Measurements from ENCODE around the gene PPM1A.

The PPM1A gene

DNA sequence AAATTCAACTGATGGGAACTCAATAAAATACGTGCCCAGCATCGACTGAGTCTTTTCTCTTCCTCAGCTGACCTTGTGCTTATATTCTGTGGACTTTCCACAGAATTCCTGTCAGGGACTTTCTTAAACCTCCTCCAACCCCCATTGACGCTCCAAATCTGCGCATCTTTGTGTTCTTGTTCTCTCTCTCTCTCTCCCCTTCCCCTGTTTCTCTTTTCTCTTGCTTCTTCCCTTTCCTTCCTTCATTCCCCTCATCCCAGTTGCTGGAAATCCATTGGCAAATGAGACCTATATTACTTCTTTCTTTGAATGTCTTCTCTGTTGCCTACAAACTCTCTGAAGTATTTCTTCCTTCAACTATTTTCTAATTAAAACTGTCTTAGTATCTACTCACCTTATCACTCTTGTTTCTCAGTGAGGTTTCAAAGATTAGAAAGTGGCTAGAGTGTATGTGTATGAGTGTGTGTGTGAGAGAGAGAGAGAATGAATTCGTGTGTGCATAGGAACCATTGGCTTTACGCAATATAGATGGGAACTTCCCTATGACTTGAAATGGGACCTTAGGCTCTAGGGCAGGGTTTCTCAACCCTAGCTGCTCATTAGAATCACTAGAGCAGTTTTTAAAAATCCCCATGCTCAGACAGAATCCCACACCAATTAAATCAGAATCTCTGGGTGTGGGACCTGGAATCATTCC lies 42.0 kb upstream of the PPM1A start:
- no peaks in the 10 kb centered on the region for H3K27me3 ChIP-seq
- no peaks in the 10 kb centered on the region for H3K36me3 ChIP-seq
- no peak overlapping the region for H3K4me3 ChIP-seq (ENCODE audit: low read depth, low read length)
- TF ChIP-seq, protein P1, sequence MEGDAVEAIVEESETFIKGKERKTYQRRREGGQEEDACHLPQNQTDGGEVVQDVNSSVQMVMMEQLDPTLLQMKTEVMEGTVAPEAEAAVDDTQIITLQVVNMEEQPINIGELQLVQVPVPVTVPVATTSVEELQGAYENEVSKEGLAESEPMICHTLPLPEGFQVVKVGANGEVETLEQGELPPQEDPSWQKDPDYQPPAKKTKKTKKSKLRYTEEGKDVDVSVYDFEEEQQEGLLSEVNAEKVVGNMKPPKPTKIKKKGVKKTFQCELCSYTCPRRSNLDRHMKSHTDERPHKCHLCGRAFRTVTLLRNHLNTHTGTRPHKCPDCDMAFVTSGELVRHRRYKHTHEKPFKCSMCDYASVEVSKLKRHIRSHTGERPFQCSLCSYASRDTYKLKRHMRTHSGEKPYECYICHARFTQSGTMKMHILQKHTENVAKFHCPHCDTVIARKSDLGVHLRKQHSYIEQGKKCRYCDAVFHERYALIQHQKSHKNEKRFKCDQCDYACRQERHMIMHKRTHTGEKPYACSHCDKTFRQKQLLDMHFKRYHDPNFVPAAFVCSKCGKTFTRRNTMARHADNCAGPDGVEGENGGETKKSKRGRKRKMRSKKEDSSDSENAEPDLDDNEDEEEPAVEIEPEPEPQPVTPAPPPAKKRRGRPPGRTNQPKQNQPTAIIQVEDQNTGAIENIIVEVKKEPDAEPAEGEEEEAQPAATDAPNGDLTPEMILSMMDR (IDR thresholded peaks at IDR 0.05; ENCODE audit: low read depth, low read length) = no peak
- H3K4me1 ChIP-seq = peaks cover 3% of the 10 kb centered on the region; the same call in 1 of the 2 replicates
- no peak for DNase-seq
- H3K9me3 ChIP-seq = no peaks in the 10 kb centered on the region

DNA sequence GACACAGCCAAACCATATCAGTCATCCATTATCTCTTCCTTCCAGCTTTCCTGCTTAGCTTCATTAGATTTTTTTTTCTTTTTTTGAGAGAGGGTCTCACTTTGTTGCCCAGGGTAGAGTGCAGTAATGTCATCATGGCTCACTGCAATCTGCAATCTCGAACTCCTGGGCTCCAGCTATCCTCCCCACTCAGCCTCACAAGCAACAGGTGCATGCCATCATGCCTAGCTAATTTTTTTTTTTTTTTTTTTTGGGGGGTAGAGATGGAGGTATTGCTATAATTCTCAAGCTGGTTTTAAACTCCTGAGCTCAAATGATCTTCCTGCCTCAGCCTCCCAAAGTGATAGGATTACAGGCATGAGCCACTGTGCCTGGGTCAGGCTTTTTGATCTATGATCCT lies 38.3 kb upstream of the PPM1A start:
- DNase-seq = no peak
- TF ChIP-seq, protein P1 (IDR thresholded peaks at IDR 0.05; ENCODE audit: low read depth, low read length) = no peak
- Histone ChIP-seq H3K4me3 (ENCODE audit: low read depth, low read length) (no peak overlapping the region), H3K36me3 (no peaks in the 10 kb centered on the region), H3K4me1 (no peaks in the 10 kb centered on the region; the same call in 1 of the 2 replicates), H3K9me3 (no peaks in the 10 kb centered on the region), H3K27me3 (no peaks in the 10 kb centered on the region)

DNA sequence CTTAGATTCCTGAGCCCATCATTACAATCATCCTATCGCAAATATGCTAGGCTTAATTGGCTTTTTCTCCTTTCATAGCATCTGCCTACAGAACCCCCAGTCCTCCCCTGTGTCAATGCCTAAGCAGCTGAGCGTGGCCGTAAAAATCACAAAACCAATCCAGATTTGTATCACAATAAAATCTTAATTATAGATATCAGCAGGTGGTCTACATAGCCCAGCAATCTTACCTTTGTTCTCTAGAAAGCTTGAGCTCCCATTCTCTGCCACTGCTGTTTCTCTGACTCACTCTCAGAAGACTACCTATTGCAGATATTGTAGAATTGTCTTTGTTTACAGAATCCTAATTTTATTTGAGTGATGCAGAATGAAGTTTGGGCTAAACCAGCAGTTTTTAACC lies 37.9 kb upstream of the PPM1A start:
- Histone ChIP-seq H3K4me3 (ENCODE audit: low read depth, low read length) (no peak overlapping the region), H3K9me3 (no peaks in the 10 kb centered on the region), H3K27me3 (no peaks in the 10 kb centered on the region), H3K36me3 (no peaks in the 10 kb centered on the region), H3K4me1 (no peaks in the 10 kb centered on the region; the same call in 1 of the 2 replicates)
- no peak for DNase-seq
- TF ChIP-seq, protein P1 (IDR thresholded peaks at IDR 0.05; ENCODE audit: low read depth, low read length) = no peak

DNA sequence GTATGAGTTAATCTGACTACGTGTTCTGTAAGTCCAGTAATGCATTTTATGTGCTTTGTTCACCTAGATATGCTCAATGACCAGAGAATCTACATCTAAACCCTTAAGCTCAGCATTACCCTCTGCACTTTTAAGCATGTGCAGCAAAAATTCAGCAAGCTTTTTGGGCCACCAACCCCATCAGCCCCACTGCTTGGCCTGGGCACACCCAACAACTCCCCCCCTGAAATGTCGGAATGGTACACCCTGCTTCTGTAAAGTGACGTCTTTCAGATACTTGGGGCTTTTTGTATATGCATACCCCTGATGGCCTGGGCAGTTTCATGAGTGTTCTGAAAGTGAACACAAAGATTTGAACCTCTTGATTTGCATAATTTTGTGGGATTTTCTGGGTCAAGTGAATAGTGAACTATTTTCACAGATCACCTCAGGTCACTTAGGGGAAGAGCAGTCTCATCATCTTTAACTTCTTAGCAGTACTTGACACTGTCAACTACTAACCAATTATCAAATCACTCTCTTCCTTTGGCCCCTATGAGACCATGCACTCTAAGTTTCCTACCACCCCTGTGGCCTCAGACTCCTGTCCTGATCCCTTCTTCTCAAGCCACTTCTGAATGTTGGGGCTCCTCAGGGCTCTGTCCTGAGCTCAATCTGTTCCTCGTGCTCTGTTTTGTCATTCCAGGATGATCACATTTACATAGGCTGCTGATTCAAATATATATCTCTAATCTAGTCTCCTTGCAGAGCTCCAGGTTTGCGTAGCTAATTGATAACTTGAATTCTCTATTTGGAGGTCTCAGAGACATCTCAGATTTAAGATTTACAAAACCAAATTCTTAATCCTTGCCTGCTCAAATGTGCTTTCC lies 36.3 kb upstream of the PPM1A start:
- TF ChIP-seq, protein P1 (IDR thresholded peaks at IDR 0.05; ENCODE audit: low read depth, low read length) = no peak
- Histone ChIP-seq H3K9me3 (no peaks in the 10 kb centered on the region), H3K27me3 (no peaks in the 10 kb centered on the region), H3K36me3 (no peaks in the 10 kb centered on the region), H3K4me1 (no peaks in the 10 kb centered on the region; the same call in 1 of the 2 replicates), H3K4me3 (ENCODE audit: low read depth, low read length) (no peak overlapping the region)
- DNase-seq = no peak

DNA sequence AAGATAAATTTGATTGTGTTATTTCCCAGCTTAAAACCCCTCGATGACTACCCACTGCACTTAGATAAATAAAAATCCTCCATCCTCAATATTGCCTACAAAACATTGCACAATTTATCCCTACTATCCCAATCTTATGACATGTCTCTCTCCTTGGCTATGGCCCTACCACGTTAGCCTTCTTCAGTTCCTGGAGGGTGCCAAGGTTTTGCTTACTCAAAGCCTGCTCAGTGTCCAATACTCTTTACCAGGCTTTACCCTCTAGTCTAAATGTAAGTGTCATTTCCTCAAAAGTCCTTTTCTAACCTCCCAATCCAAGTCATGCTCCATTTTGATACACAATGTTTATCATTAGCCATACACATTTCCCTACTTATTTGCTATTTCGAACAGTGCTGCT lies 35.0 kb upstream of the PPM1A start:
- TF ChIP-seq, protein P1 (IDR thresholded peaks at IDR 0.05; ENCODE audit: low read depth, low read length) = no peak
- Histone ChIP-seq H3K4me3 (ENCODE audit: low read depth, low read length) (no peak overlapping the region), H3K36me3 (no peaks in the 10 kb centered on the region), H3K27me3 (no peaks in the 10 kb centered on the region), H3K4me1 (no peaks in the 10 kb centered on the region; the same call in 1 of the 2 replicates), H3K9me3 (no peaks in the 10 kb centered on the region)
- no peak for DNase-seq
